ENCODE results near the gene TOMM20. TPM values are rescaled to one million over a fixed set of nuclear protein-coding genes. Genes with fewer than 3 reads are reported as not detected.
"Not testable (repeated sequence)": the region's sequence is repeated elsewhere in the genome, so short reads cannot be mapped to it uniquely, and the experiment has no call there.

The TOMM20 gene
- total RNA-seq, 1 donor from 2014 or later, result 97.5 TPM

DNA sequence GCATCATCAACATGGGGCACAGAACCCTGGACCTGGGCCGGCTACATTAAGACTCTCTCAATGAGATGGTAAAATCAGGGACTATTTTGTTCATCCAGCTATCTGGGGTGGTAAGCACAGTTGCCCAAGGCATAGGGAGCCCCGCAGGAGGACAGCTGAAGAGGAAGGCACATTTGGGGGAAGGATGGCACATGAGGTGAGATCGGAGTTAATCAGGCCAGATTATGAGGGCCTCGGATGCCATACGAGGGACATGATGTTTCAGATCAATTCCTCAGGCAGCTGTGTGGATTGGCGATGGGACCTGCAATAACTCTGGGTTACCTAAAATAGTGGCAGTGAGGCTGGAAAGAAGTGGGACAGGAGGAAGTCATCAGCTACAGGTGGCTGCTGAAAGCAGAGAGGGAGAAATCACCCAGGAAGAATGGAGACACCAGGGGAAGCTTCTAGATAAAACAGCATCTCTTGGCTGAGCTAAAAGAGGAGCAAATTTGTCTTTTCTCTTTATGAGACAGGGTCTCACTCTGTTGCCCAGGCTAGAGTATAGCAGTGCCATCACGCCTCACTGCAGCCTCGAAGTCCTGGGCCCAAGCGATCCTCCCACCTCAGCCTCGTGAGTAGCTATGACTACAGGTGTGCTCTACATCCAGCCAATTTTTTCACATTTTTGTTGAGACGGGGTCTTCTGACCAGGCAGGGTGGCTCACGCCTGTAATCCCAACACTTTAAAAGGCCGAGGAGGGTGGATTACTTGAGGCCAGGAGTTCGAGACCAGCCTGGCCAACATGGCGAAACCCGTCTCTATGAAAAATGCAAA lies 21.1 kb downstream of the TOMM20 start:
- intact Hi-C loops (cut with DNase I), result no loop called here
- ATAC-seq, result no peak
- no peak for DNase-seq (ENCODE audit: low spot score)

DNA sequence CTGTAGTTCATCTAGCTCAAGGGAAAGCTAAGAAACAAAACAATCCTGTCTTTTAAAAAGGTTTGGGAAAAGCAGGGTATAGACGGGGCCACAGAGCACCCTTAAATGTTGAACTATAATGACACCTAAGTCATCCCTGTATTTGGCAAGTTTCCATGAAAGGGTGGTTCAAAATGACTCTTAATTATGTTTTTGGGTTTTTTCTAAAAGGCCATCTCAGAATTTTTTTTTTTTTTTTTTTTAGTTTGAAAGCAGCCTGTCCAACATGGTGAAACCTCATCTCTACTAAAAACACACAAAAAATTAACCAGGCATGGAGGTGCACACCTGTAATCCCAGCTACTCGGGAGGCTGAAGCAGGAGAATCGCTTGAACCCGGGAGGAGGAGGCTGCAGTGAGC lies 22.2 kb downstream of the TOMM20 start:
- intact Hi-C loops (cut with DNase I), result no loop called here
- ATAC-seq (no peak), DNase-seq (ENCODE audit: low spot score) (no peak)

DNA sequence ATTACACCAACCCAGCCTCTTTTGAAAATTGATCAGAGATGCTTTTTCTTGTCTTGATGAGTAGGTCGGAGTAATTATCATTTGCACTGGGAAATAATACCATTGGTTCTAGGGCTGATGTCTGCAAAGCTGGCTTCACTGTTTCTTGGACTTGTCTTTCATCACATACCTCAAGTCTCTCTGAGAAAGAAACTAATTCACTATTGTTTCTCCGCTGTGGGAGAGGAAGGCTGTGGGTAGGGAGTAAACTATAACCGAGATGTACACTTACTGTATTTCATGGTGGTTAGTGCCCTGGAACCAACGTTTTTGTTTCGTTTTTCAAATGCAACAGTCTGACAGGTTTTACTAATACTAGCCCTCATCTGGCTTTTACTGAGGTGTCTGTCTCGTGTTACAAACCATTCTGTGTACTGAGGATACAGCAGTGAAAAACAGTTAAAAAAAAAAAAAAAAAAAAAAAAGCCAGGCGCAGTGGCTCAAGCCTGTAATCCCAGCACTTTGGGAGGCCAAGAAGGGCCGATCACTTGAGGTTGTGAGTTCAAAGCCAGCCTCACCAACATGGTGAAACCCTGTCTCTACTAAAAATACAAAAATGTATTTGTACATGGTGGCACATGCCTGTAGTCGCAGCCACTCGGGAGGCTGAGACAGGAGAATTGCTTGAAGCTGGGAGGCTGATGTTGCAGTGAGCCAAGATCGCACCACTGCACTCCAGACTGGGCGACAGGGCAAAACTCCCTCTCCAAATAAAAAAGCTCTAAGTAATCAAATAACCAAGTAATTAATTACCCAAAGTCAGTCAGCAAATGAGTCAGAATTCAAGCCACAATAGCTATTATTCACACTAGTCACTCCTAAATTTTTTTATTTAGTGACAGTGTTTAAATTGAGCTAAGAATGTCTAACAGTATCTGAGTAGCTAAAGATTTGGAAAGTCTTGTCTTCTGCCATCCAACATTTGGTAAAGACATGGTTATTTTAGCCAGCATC lies 23.3 kb downstream of the TOMM20 start:
- ATAC-seq (peak; percentile 16), DNase-seq (ENCODE audit: low spot score) (no peak)
- intact Hi-C loops (cut with DNase I), result no loop called here

DNA sequence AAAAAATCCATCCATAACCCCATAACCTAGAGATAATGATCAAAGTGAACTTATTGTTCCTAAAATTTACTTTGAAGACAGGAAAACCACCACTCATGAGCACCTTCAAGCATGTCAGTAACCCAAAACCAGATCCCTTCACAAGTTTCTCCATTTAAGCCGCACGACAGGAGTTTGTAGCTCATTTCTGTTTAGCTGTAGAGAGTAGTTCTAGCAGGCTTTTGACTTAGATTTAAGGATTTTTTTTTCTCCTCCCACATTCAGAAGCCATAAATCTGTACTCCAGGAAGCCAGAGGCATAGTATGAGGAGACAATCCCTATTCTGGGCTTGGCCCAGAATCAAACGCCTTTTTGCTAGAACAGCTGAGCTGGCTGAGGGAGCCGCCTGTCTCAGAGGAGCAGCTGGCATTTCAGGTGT lies 25.6 kb downstream of the TOMM20 start:
- no peak for DNase-seq (ENCODE audit: low spot score)
- no peak for ATAC-seq
- intact Hi-C loops (cut with DNase I), result no loop called here

DNA sequence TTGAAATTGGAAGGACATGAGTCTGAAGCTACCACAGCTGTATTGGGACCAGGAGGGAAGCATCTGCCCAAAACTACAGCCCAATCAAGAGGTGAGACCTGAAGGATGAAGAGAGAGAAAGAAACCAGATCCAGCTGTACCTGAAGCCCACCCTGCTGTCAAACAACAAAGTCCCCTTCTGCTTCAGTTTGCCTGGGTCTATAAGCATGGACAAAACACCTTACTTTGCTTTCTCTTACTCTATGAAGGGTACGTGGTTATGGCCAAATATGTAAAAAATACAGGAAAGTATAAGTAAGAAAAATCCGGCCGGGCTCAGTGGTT lies 26.4 kb downstream of the TOMM20 start:
- DNase-seq (ENCODE audit: low spot score) (no peak), ATAC-seq (no peak)
- intact Hi-C loops (cut with DNase I), result no loop called here

DNA sequence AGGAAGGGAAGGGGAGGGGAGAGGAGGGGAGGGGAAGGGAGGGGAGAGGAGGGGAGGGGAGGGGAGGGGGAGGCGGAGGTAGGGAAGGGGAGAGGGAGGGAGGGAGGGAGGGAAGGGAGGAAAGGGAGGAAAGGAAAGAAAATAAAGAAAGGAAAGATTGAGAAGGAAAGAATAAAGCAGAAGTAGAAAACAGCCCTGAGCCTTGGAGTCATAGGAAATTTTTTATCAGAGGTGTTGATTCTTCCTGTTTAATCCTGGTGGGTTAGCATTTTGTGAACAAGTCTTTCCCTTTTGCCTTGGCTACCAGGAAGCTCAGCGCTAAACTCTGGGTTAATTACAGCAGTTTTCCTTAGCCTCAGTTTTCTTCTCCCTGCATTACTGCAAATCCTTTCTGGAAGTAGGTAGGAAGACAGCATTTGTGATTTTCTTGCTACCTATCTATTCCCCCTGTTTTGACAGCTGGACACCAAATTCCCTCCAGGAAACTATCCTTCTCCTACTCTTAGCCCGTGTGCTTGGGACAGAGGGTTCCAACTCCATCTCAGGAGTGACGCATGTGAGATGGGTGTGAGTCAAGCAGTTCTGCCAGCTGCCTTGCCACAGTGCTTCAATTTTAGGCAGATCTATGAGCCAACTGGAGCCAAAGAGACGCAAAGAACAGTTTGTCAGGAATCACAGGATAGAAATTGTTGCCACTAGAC lies 26.9 kb downstream of the TOMM20 start:
- no peak for DNase-seq (ENCODE audit: low spot score)
- ATAC-seq, result no peak
- intact Hi-C loops (cut with DNase I), result no loop called here

DNA sequence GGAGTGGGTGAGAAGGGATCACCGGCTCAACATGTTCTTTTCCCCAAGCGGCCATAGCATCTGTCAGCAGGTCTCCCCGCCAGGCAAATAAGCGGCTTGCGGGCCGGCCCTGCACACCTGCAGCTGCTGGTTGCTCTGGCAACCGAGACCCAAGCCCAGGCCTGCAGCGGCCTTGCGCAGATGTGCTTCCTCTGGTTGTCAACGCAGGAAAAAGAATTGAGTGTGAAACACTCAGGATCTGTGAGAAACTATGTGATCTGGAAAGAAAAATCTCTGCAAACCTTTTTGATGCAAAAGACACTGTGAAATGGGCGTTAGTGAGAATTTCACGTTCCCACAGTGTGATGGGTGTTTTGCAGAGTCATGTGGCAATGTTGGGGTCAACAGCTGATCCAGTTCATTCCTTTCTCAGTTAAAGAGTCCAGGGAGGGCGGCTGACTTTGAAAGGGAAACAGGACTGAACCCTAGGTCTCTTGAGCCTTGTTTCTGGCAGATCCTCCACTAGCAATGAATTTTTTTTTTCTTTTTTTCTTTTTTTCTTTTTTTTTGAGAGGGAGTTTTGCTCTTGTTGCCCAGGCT lies 28.4 kb downstream of the TOMM20 start:
- DNase-seq (ENCODE audit: low spot score) (no peak), ATAC-seq (peak; percentile 88)
- intact Hi-C loops (cut with DNase I), result no loop called here

DNA sequence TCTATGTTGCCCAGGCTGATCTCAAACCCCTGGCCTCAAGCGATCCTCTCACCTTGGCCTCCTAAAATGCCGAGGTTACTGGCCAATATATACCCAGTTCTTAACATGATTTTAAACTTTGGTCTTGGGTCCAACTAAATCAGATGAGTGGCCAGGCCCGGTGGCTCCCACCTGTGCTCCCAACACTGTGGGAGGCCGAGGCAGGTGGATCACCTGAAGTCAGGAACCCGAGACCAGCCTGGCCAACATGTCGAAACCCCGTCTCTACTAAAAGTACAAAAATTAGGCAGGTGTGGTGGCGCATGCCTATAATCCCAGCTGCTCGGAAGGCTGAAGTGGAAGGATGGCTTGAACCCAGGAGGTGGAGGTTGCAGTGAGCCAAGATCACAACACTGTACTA lies 29.6 kb downstream of the TOMM20 start:
- ATAC-seq, result no peak
- no peak for DNase-seq (ENCODE audit: low spot score)
- intact Hi-C loops (cut with DNase I), result no loop called here

DNA sequence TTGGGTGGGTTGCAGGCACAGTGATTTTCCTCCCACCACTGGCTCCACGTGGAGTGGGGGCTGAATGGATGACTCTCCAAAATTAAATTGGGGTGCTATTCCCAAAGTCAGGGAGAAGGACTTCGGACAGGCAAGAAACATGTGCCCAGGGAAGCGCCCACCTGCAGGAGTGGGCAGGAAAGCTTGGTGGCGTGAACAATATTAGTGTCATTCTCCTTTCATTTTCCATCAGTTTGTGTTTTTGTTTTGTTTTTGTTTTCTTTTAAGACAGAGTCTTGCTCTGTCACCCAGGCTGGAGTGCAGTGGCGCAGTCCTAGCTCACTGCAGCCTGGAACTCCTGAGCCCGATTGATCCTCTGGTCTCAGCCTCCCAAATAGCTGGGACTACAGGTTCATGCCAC lies 30.1 kb downstream of the TOMM20 start:
- ATAC-seq, result no peak
- no peak for DNase-seq (ENCODE audit: low spot score)
- intact Hi-C loops (cut with DNase I), result no loop called here

DNA sequence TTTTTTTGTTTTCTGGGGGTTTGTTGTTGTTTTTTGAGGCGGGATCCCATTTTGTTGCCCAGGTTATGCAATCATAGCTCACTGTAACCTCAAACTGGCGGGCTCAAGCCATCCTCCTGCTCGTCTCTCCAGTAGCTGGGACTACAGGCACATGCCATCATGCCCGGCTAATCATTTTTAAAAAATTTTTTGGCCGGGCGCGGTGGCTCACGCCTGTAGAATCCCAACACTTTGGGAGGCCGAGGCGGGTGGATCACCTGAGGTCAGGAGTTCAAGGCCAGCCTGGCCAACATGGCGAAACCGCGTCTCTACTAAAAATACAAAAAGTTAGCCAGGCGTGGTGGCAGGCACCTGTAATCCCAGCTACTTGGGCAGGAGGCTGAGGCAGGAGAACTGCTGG lies 31.1 kb downstream of the TOMM20 start:
- ATAC-seq; DNase-seq (ENCODE audit: low spot score); intact Hi-C loops (cut with DNase I): not testable (repeated sequence)

DNA sequence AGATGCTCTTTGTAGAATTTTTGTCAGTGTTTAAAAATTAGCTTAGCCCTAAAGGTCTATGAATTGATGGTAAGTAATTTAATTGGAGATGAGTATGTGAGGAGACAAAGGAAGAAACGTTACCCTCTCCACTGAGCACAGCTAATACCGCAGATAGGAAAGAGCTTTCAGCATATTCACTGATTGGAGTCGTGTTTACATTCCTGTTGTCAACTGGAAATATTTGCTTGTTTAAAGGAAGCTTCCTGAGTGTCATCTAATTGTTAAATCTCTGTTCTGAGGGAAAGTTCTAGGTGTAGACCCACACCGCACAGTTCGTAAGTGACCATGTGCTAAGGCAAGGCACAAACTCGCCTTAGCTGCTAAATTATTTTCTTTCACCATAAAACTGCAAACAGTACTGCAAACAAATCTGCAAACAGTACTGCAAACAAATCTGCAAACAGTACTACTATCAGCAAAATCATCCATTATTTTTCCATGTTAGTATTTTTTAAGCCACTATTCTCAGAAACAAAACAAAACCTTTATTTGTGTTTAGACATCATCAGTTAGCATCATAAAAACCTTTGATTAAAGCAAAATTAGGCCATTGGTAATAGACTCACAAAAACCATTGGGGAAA lies 32.6 kb downstream of the TOMM20 start:
- intact Hi-C loops (cut with DNase I), result no loop called here
- no peak for DNase-seq (ENCODE audit: low spot score)
- no peak for ATAC-seq

DNA sequence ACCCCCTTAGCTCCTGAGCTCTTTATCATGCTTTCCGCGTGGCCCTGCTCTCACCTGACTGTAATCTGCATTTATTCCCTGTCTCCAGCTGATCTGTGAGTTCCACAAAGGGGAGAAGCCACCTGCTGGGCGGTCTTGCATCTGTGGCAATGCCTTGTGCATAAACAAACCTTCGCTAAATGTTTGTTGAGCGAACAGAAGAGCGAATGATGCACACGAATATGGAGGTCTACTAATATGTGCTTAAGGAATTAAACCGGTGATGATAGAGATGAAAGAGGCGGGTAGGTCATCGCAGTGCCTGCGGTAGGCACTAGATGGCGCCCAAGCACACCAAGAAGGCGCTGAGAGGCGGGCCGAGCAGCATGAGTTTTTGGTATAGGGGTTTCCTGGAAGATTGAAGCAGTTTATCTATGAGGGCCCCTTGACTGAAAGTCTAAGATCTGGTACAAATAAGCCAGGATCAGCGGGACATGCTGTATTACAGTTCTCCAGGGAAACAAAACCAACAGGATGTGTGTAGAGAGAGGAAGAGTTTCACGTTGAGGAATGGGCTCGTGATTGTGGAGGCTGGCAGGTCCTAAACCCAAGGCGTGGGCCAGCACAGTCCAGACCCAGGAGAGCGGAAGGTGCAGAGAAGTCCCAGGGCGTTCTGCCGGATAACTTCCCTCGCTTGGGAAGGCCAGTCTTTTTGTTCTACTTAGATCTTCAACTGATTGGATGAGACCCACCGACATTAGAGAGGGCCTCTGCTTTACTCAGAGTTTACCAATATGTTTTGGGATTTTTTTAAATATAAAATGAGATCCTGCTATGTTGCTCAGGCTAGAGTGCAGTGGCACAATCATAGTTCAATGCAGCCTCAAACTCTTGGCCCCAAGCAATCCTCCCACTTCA lies 34.7 kb downstream of the TOMM20 start:
- peak; percentile 84 for ATAC-seq
- peak; percentile 89 for DNase-seq (ENCODE audit: low spot score)
- intact Hi-C loops (cut with DNase I), result no loop called here

DNA sequence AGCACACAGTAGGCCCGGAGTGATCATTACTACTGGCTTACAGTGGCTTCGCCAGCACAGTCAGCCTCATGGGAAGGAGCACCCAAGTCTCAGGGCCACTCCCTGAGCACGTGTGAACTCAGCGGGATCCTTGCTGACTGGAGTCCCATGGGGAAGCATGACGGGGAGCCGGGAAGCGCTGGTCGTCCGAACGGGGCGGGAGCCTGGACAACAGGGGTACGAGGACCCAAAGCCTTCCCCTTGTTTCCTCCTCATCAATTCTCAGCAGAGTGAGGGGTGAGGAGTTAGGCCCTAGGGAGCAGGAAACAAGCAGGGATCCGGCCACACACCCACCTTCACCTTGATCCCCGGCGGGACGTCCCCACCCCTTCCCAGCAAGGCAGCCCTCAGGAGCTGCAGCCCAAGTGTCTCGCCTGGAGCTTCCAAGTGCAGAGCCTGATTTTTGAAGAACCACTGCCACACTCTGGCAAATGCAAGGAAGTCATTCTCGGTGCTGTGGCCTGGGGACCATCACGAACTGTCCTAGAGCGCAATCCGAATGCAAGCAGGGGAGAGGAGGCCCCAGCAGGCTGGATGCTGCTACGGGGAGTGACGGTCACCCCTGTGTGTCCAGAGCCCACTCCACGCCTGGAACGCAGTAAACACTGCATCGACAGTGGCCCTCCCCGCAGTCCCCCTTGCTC lies 35.5 kb downstream of the TOMM20 start:
- intact Hi-C loops (cut with DNase I), result no loop called here
- ATAC-seq (peak; percentile 87), DNase-seq (ENCODE audit: low spot score) (no peak)

DNA sequence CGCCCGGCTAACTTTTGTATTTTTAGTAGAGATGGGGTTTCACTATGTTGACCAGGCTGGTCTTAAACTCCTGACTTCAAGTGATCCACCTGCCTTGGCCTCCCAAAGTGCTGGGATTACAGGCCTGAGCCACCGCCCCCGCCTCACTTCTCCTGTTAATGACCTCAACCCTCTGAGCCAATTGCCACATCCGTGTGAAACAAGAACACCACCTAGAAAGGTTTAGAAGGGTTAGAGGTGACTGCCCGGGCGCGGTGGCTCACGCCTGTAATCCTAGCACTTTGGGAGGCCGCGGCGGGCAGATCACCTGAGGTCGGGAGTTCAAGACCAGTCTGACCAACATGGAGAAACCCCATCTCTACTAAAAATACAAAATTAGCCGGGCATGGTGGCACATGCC lies 36.2 kb downstream of the TOMM20 start:
- intact Hi-C loops (cut with DNase I); ATAC-seq; DNase-seq (ENCODE audit: low spot score): not testable (repeated sequence)

DNA sequence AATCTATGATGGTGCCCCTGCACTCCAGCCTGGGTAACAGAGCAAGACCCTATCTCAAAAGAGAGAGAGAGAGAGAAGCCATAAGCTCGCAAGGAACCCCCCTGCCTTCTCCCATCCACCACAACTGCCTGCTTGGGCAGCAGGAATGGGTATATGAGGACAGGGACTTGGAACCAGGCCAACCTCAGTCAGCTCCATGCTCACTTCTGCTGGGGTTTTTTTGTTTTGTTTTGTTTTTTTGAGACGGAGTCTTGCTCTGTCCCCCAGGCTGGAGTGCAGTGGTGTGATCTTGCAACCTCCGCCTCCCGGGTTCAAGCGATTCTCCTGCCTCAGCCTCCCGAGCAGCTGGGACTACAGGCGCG lies 36.6 kb downstream of the TOMM20 start:
- ATAC-seq; intact Hi-C loops (cut with DNase I); DNase-seq (ENCODE audit: low spot score): not testable (repeated sequence)

DNA sequence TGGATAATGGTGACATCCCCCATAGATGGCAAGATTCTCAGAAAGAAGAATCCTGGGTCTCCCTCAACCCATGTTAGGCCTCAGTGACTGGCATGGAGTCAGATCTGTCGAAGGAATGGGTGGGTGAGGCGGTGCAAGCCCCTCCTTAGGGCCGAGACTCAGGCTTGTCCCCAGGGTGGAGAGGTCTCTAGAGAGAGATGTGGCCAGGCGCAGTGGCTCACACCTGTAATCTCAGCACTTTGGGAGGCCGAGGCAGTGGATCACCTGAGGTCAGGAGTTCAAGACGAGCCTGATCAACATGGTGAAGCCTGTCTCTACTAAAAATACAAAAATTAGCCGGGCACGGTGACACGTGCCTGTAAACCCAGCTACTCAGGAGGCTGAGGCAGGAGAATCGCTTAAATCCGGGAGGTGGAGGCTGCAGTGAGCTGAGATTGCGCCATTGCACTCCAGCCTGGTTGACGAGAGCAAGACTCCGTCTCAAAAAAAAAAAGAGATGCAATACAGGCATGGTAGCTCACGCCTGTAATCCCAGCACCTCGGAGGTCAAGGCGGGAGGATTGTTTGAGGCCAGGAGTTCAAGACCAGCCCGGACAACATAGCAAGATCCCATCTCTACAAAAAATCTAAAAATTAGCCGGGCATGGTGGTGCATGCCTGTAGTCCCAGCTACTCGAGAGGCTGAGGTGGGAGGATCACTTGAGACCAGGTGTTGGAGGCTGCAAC lies 37.2 kb downstream of the TOMM20 start:
- ATAC-seq; DNase-seq (ENCODE audit: low spot score); intact Hi-C loops (cut with DNase I): not testable (repeated sequence)
